Stomach (tissue), 9 donors: Measurements from ENCODE around the gene TTC21A. TPM values are rescaled to one million over a fixed set of nuclear protein-coding genes. Genes with fewer than 3 reads are reported as not detected.
A peak's percentile ranks its signal among the peaks of the same experiment; 100 is the strongest.

Source experiments
- DNase-seq, 2 donors: peaks; one replicate each; pipeline versions ENCODE4 v3.0.0 to v3.0.0-alpha.2; 2013 to 2019
- H3K27ac ChIP-seq, 5 donors: fragments of 200-600 bp in 4 of 5; sonication (generic) in 4 of 5; one replicate each; pipeline ENCODE4 v1.5.1; 2013 to 2019; ENCODE audit warnings: mild to moderate bottlenecking in 1 of 5, moderate library complexity in 1 of 5
- H3K27me3 ChIP-seq, 3 donors: fragments of 200-600 bp; sonication (generic); one replicate each; pipeline ENCODE4 v1.5.1; 2017 to 2019; ENCODE audit warnings: mixed run types in 1 of 3
- H3K36me3 ChIP-seq, 4 donors: fragments of 200-600 bp; sonication (generic); 1 replicate in 3 of 4; 2 replicates in 1 of 4; pipeline ENCODE4 v1.5.1; 2016 to 2019
- H3K4me1 ChIP-seq, 4 donors: fragments of 200-600 bp; sonication (generic); one replicate each; pipeline ENCODE4 v1.5.1; 2016 to 2019
- H3K4me3 ChIP-seq, 4 donors: fragments of 200-600 bp; sonication (generic) in 3 of 4; one replicate each; pipeline ENCODE4 v1.5.1; 2016 to 2019; ENCODE audit warnings: mild to moderate bottlenecking in 1 of 4
- H3K9me3 ChIP-seq, 4 donors: fragments of 200-600 bp; sonication (generic); one replicate each; pipeline ENCODE4 v1.5.1; 2016 to 2019
- EP300 ChIP-seq: sonication (generic); formaldehyde crosslinking; IDR thresholded peaks from one replicate; pipeline ENCODE4 v1.6.1; 2017; ENCODE audit warnings: antibody characterized with exemption
- POLR2A ChIP-seq, 4 donors: fragments of 450-650 bp; IDR thresholded peaks; one replicate each; pipeline ENCODE4 v1.6.1; 2016; ENCODE audit warnings: antibody characterized with exemption in 4 of 4, control low read depth in 2 of 4, mild to moderate bottlenecking in 1 of 4, moderate library complexity in 1 of 4
- POLR2AphosphoS5 ChIP-seq, 3 donors: sonication (generic); formaldehyde crosslinking; IDR thresholded peaks; one replicate each; pipeline ENCODE4 v1.6.1; 2016; ENCODE audit warnings: antibody characterized with exemption in 3 of 3
- WGBS, 5 donors: extraction: QIAGEN DNeasy Blood & Tissue Kit in 3 of 5; methylation state at CpG; one replicate each; pipeline versions ENCODE4 v1.1.5 to v1.1.7; 2013 to 2018; 5-methylcytosine and 5-hydroxymethylcytosine counted together
- intact Hi-C: fragments of 100-400 bp; cut with DNase I; formaldehyde crosslinking; loops from one replicate; pipeline ENCODE4 v1.15.1; 2023; ENCODE audit warnings: low total_unique reads
- polyA plus RNA-seq, 3 donors: library from polyadenylated mRNA; stranded (reverse); fragments of 200-250 nt; gene quantifications; one replicate each; pipeline ENCODE4 v1.2.3, GENCODE V29; 2013
- total RNA-seq, 5 donors: library from RNA; depleted of rRNA; stranded (reverse); fragments of >200 nt; gene quantifications; one replicate each; pipeline versions ENCODE4 v1.1.0 to v1.2.3, GENCODE V29; 2014 to 2016
- TF ChIP-seq, protein P1 (sequence below), 7 experiments: fragments of 450-650 bp in 4 of 7; fragments of 200-600 bp in 3 of 7; sonication (generic) in 3 of 7; IDR thresholded peaks; one replicate each; pipeline ENCODE4 v1.5.1; 2016 to 2019; ENCODE audit warnings: antibody characterized with exemption in 7 of 7, control low read depth in 2 of 7, mild to moderate bottlenecking in 1 of 7
- donor health status: healthy with polysubstance abuse.
- donor health status: Bipolar disorder and iron deficiency.
- donor health status: healthy.

Gene TTC21A
- total and polyA plus RNA-seq, 8 donors = 0.89 to 17.7 (median 6.3) TPM

DNA sequence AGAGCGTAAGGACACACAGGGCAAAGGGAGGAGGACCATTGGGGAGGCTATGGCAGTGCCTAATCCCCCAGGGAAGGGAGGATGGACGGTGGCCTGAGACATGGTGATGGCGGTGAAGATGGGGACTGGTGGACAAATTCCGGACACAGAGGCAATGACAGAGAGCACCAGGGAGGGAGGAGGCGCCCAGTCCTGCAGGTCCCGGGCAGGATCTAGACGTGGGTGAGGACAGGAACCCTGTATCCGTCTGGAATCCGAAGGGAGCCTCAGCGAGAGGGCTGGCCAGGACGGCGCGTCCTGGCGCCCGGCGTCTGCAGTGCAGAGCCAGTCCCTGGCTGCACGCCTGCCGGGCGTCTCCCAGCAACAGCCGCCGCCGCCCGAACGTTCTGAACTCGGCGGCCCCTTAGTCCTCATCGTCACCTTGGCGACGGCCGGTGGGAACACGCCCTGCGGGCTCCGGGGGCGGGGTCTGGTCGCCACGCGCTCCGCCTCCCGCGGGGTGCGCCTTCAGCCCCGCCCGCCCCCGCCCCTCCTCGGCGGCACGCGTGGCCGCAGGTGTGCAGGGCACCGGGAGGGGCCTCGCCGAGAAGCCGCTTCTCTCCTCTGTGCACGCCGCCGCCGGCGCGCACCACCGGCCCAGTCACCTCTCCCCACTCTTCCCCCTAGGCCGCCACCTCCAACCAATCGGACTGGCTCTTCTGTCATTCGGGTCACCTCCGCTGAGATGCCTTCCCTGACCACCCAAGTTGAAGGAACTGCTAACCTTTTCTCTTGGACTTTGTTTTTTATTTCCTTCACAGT lies 73.3 kb downstream of the TTC21A start:
- no peaks in the 10 kb centered on the region for H3K36me3 ChIP-seq
- peak; percentile 97 to 98 for DNase-seq
- WGBS, 5 donors = 2 to 5% (median 3%) methylated on average over 25 to 62 of the region's 64 CpGs
- H3K9me3 ChIP-seq = no peaks in the 10 kb centered on the region
- intact Hi-C loops = no loop called here
- peak overlapping the region; percentile 36 to 48 (median 40) for H3K4me3 ChIP-seq
- peaks cover 39 to 85% (median 64%) of the 10 kb centered on the region in 4 donors for H3K4me1 ChIP-seq
- H3K27ac ChIP-seq = peak overlapping the region; percentile 86 to 94 (median 92)
- TF ChIP-seq, protein P1, sequence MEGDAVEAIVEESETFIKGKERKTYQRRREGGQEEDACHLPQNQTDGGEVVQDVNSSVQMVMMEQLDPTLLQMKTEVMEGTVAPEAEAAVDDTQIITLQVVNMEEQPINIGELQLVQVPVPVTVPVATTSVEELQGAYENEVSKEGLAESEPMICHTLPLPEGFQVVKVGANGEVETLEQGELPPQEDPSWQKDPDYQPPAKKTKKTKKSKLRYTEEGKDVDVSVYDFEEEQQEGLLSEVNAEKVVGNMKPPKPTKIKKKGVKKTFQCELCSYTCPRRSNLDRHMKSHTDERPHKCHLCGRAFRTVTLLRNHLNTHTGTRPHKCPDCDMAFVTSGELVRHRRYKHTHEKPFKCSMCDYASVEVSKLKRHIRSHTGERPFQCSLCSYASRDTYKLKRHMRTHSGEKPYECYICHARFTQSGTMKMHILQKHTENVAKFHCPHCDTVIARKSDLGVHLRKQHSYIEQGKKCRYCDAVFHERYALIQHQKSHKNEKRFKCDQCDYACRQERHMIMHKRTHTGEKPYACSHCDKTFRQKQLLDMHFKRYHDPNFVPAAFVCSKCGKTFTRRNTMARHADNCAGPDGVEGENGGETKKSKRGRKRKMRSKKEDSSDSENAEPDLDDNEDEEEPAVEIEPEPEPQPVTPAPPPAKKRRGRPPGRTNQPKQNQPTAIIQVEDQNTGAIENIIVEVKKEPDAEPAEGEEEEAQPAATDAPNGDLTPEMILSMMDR (IDR thresholded peaks at IDR 0.05) = peak in 2 of 7 experiments; percentile 22 to 28
- TF ChIP-seq POLR2A (IDR thresholded peaks at IDR 0.05) (no peak), POLR2AphosphoS5 (IDR thresholded peaks at IDR 0.05) (peak in 2 of 3 donors; percentile 80 to 85), EP300 (peak; percentile 33)
- no peaks in the 10 kb centered on the region for H3K27me3 ChIP-seq

DNA sequence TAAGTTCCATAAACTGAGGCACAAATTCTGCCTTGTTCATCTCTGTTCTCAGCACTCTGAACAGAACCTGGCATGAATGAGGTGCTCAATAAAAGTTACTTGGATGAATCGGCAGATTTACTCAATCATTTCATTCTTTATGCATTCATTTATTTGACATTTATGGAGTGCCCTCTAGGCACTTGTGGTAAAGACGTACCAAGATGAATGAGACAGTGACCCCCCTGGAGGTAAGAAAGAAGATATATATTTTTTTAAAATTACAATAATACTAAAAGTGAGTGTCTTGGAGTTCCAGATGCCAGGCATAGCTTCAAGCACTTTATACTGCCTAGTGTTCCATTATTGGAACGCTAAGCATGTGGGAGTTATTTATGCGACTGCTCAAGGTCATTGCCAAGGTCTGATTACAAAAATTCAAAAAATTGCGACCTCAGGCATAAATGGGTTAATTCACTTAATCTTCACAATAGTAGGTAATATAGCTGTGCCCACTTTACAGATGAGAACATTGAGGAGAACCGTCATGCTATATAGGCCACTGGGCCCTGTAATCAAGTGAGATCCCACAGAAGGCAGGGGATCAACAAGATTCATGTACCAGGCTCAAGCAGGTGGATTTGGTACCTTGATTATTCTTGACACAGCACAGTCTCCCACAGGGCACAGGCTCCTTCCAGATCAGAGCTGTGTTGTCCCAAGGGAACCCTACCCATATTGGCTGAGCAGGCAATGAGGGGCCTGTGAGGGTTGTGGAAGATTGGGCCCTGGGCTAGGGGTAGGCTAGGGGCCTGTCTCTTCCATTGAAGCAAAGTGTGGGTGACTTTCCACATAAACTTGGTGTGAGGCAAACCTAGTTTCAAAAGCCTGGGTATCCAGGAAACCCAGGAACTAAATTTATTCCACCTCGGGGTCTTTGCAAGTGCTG lies 74.2 kb downstream of the TTC21A start:
- WGBS, 5 donors = 80 to 86% (median 82%) methylated on average over 7 of the region's 7 CpGs
- DNase-seq = peak in 1 of 2 donors; percentile 17
- Histone ChIP-seq H3K9me3 (no peaks in the 10 kb centered on the region), H3K36me3 (no peaks in the 10 kb centered on the region), H3K4me1 (peaks cover 39 to 77% (median 60%) of the 10 kb centered on the region in 4 donors), H3K4me3 (peak overlapping the region in 3 of 4 donors; percentile 36 to 48 (median 37)), H3K27ac (peak overlapping the region; percentile 5 to 94 (median 92)), H3K27me3 (no peaks in the 10 kb centered on the region)
- TF ChIP-seq POLR2AphosphoS5 (IDR thresholded peaks at IDR 0.05) = no peak
- TF ChIP-seq, protein P1 (IDR thresholded peaks at IDR 0.05) = no peak
- TF ChIP-seq POLR2A (IDR thresholded peaks at IDR 0.05) = no peak
- no peak for TF ChIP-seq EP300
- intact Hi-C loops = no loop called here

- Histone ChIP-seq H3K27me3 (no peaks in the 10 kb centered on the region), H3K27ac (peak overlapping the region; percentile 13 to 94 (median 92)), H3K4me3 (no peak overlapping the region), H3K9me3 (no peaks in the 10 kb centered on the region), H3K36me3 (no peaks in the 10 kb centered on the region), H3K4me1 (peaks cover 32 to 63% (median 47%) of the 10 kb centered on the region in 4 donors)
- DNase-seq = peak in 1 of 2 donors; percentile 67
- 65 to 77% (median 73%) methylated on average over 12 of the region's 12 CpGs for WGBS, 5 donors
- no peak for TF ChIP-seq POLR2AphosphoS5 (IDR thresholded peaks at IDR 0.05)
- TF ChIP-seq, protein P1 (IDR thresholded peaks at IDR 0.05) = no peak
- no peak for TF ChIP-seq EP300
- no peak for TF ChIP-seq POLR2A (IDR thresholded peaks at IDR 0.05)
- intact Hi-C loops = no loop called here
Observed at GRCh38 chr3:39183211-39184080, 76.0 kb downstream of the TTC21A start.
